Activated T-helper 2 cell treated with anti-CD3 and anti-CD28 coated beads, Interferon-gamma antibody, Interleukin-2, Interleukin-4, amounts not matched to agents 10 μg/mL and 5 μg/mL and 100 μg/mL, durations not matched to agents 14 hours and 24 hours and 36 hours (primary cell): ENCODE measurements around the gene SLC6A19. TPM values are rescaled to one million over a fixed set of nuclear protein-coding genes. Genes with fewer than 3 reads are reported as not detected.
"Not testable (repeated sequence)": the region's sequence is repeated elsewhere in the genome, so short reads cannot be mapped to it uniquely, and the experiment has no call there.

ENCODE experiments used
- DNase-seq: peaks from one replicate; pipeline ENCODE4 v3.0.0; 2021; ENCODE audit warnings: low spot score
- H3K27ac Mint-ChIP-seq: one replicate; pipeline ENCODE4 v1.8.0; 2021; ENCODE audit warnings: mixed read lengths
- H3K27me3 Mint-ChIP-seq: one replicate; pipeline ENCODE4 v1.8.0; 2021; ENCODE audit warnings: low read depth, mixed read lengths
- H3K36me3 Mint-ChIP-seq: one replicate; pipeline ENCODE4 v1.8.0; 2021; ENCODE audit warnings: low read depth, mixed read lengths
- H3K4me1 Mint-ChIP-seq: one replicate; pipeline ENCODE4 v1.8.0; 2021; ENCODE audit warnings: low read depth, mixed read lengths
- H3K4me3 Mint-ChIP-seq: one replicate; pipeline ENCODE4 v1.8.0; 2021; ENCODE audit warnings: low read depth, mild to moderate bottlenecking, moderate library complexity, mixed read lengths
- H3K9me3 Mint-ChIP-seq: one replicate; pipeline ENCODE4 v1.8.0; 2021; ENCODE audit warnings: mixed read lengths
- intact Hi-C: fragments of 100-400 bp; cut with micrococcal nuclease; formaldehyde crosslinking; loops from one replicate; pipeline ENCODE4 v1.15.1; 2023
- total RNA-seq: library from RNA; stranded (reverse); gene quantifications from 2 replicates; pipeline ENCODE4 v1.2.3, GENCODE V29; 2022

Gene SLC6A19
- total RNA-seq: not detected in 2 replicates

- intact Hi-C loops: no loop called here
- no peaks in the 10 kb centered on the region for H3K4me1 Mint-ChIP-seq
Observed at GRCh38 chr5:1201327-1202025, at the start of gene SLC6A19. Gene SLC6A19, plus strand, starts transcription at chr5:1201595. Its CDS starts 56 bp downstream, at chr5:1201651.

GRCh38 chr5:1152156-1152555 lies 49.2 kb upstream of the SLC6A19 start:
- intact Hi-C loops: no loop called here
- H3K36me3 Mint-ChIP-seq: no peaks in the 10 kb centered on the region
- H3K27ac Mint-ChIP-seq: no peak overlapping the region
- no peak for DNase-seq
- H3K9me3 Mint-ChIP-seq: no peaks in the 10 kb centered on the region
- H3K4me1 Mint-ChIP-seq: no peaks in the 10 kb centered on the region
- H3K4me3 Mint-ChIP-seq: no peak overlapping the region
- H3K27me3 Mint-ChIP-seq: peaks cover 25% of the 10 kb centered on the region

More at GRCh38 chr5:1201327-1202025, at the start of gene SLC6A19:
- DNase-seq: no peak
- Mint-ChIP-seq H3K9me3 (no peaks in the 10 kb centered on the region), H3K27ac (no peak within 1 kb of the TSS), H3K4me3 (no peak within 1 kb of the TSS), H3K27me3 (no peaks in the 10 kb centered on the region), H3K36me3 (no peaks in the 10 kb centered on the region)

- intact Hi-C loops: no loop called here
- no peaks in the 10 kb centered on the region for H3K4me1 Mint-ChIP-seq
- DNase-seq: no peak
Observed at GRCh38 chr5:1152771-1153282, 48.6 kb upstream of the SLC6A19 start.

GRCh38 chr5:1153428-1153827 lies 48.0 kb upstream of the SLC6A19 start:
- peaks cover 33% of the 10 kb centered on the region for H3K27me3 Mint-ChIP-seq
- intact Hi-C loops: no loop called here
- no peaks in the 10 kb centered on the region for H3K4me1 Mint-ChIP-seq
- no peak for DNase-seq
- H3K9me3 Mint-ChIP-seq: no peaks in the 10 kb centered on the region
- H3K4me3 Mint-ChIP-seq: no peak overlapping the region
- H3K27ac Mint-ChIP-seq: no peak overlapping the region
- no peaks in the 10 kb centered on the region for H3K36me3 Mint-ChIP-seq

More at GRCh38 chr5:1152771-1153282, 48.6 kb upstream of the SLC6A19 start:
- Mint-ChIP-seq H3K27me3 (peaks cover 32% of the 10 kb centered on the region), H3K36me3 (no peaks in the 10 kb centered on the region), H3K27ac (no peak overlapping the region), H3K9me3 (no peaks in the 10 kb centered on the region), H3K4me3 (no peak overlapping the region)

- H3K36me3 Mint-ChIP-seq: no peaks in the 10 kb centered on the region
Observed at GRCh38 chr5:1155191-1156032, 46.0 kb upstream of the SLC6A19 start.

GRCh38 chr5:1156033-1156753 lies 45.2 kb upstream of the SLC6A19 start:
- intact Hi-C loops: no loop called here
- H3K36me3 Mint-ChIP-seq: no peaks in the 10 kb centered on the region
- H3K9me3 Mint-ChIP-seq: no peaks in the 10 kb centered on the region
- peaks cover 37% of the 10 kb centered on the region for H3K27me3 Mint-ChIP-seq
- H3K27ac Mint-ChIP-seq: no peak overlapping the region
- H3K4me1 Mint-ChIP-seq: no peaks in the 10 kb centered on the region
- DNase-seq: no peak
- H3K4me3 Mint-ChIP-seq: no peak overlapping the region

More at GRCh38 chr5:1155191-1156032, 46.0 kb upstream of the SLC6A19 start:
- peaks cover 39% of the 10 kb centered on the region for H3K27me3 Mint-ChIP-seq
- H3K4me3 Mint-ChIP-seq: no peak overlapping the region
- H3K9me3 Mint-ChIP-seq: no peaks in the 10 kb centered on the region
- no peak overlapping the region for H3K27ac Mint-ChIP-seq
- DNase-seq: no peak
- intact Hi-C loops: no loop called here
- no peaks in the 10 kb centered on the region for H3K4me1 Mint-ChIP-seq

GRCh38 chr5:1156754-1157460 lies 44.5 kb upstream of the SLC6A19 start:
- H3K36me3 Mint-ChIP-seq: no peaks in the 10 kb centered on the region
- no peak overlapping the region for H3K27ac Mint-ChIP-seq
- H3K9me3 Mint-ChIP-seq: no peaks in the 10 kb centered on the region
- no peak for DNase-seq
- intact Hi-C loops: no loop called here
- H3K4me1 Mint-ChIP-seq: no peaks in the 10 kb centered on the region
- peaks cover 36% of the 10 kb centered on the region for H3K27me3 Mint-ChIP-seq
- no peak overlapping the region for H3K4me3 Mint-ChIP-seq

- H3K36me3 Mint-ChIP-seq, H3K4me1 Mint-ChIP-seq, DNase-seq, H3K4me3 Mint-ChIP-seq, H3K9me3 Mint-ChIP-seq, intact Hi-C loops, H3K27ac Mint-ChIP-seq: not testable (repeated sequence)
- peaks cover 36% of the 10 kb centered on the region for H3K27me3 Mint-ChIP-seq
Observed at GRCh38 chr5:1157461-1157986, 43.9 kb upstream of the SLC6A19 start.

- DNase-seq: no peak
- Mint-ChIP-seq H3K27me3 (peaks cover 31% of the 10 kb centered on the region), H3K36me3 (no peaks in the 10 kb centered on the region), H3K27ac (no peak overlapping the region), H3K4me1 (no peaks in the 10 kb centered on the region), H3K4me3 (no peak overlapping the region), H3K9me3 (no peaks in the 10 kb centered on the region)
- intact Hi-C loops: no loop called here
Observed at GRCh38 chr5:1158647-1159340, 42.6 kb upstream of the SLC6A19 start.

- H3K9me3 Mint-ChIP-seq: no peaks in the 10 kb centered on the region
- peaks cover 27% of the 10 kb centered on the region for H3K27me3 Mint-ChIP-seq
- H3K4me3 Mint-ChIP-seq: no peak overlapping the region
Observed at GRCh38 chr5:1159341-1159675, 42.1 kb upstream of the SLC6A19 start.

GRCh38 chr5:1159774-1160406 lies 41.5 kb upstream of the SLC6A19 start:
- no peaks in the 10 kb centered on the region for H3K4me1 Mint-ChIP-seq
- no peaks in the 10 kb centered on the region for H3K9me3 Mint-ChIP-seq
- H3K36me3 Mint-ChIP-seq: no peaks in the 10 kb centered on the region
- H3K4me3 Mint-ChIP-seq: no peak overlapping the region
- H3K27me3 Mint-ChIP-seq: peaks cover 25% of the 10 kb centered on the region
- H3K27ac Mint-ChIP-seq: no peak overlapping the region
- intact Hi-C loops: no loop called here
- no peak for DNase-seq

More at GRCh38 chr5:1159341-1159675, 42.1 kb upstream of the SLC6A19 start:
- H3K4me1 Mint-ChIP-seq: no peaks in the 10 kb centered on the region
- H3K36me3 Mint-ChIP-seq: no peaks in the 10 kb centered on the region
- intact Hi-C loops: no loop called here
- no peak for DNase-seq
- H3K27ac Mint-ChIP-seq: no peak overlapping the region
